Osteoblast (primary cell): ENCODE data around the gene UNC93B1. TPM values are rescaled to one million over a fixed set of nuclear protein-coding genes. Genes with fewer than 3 reads are reported as not detected.

Experiments used
- DNase-seq: peaks from one replicate; pipeline ENCODE4 v3.0.0; 2011; ENCODE audit warnings: low spot score, mixed read lengths; ENCODE audit not compliant: insufficient read length; ENCODE audit errors: missing footprints
- H2AFZ ChIP-seq: 2 replicates; pipeline ENCODE4 v1.6.0; 2011; ENCODE audit warnings: mild to moderate bottlenecking, low read length
- H3K27ac ChIP-seq: 2 replicates; pipeline ENCODE4 v1.5.1; 2011; ENCODE audit warnings: mild to moderate bottlenecking, low read depth, low read length, moderate library complexity
- H3K27me3 ChIP-seq: 2 replicates; pipeline ENCODE4 v1.6.0; 2012; ENCODE audit warnings: mild to moderate bottlenecking, control low read depth, inconsistent platforms, low read length, moderate library complexity; ENCODE audit not compliant: insufficient read depth
- H3K36me3 ChIP-seq: 2 replicates; pipeline ENCODE4 v1.5.1; 2011; ENCODE audit warnings: mild to moderate bottlenecking, low read length, control low read depth, moderate library complexity; ENCODE audit not compliant: insufficient read depth
- H3K4me1 ChIP-seq: 2 replicates; pipeline ENCODE4 v1.5.1; 2011; ENCODE audit warnings: mild to moderate bottlenecking, low read length, control low read depth, moderate library complexity; ENCODE audit not compliant: insufficient read depth
- H3K4me2 ChIP-seq: 2 replicates; pipeline ENCODE4 v1.6.0; 2011; ENCODE audit warnings: mild to moderate bottlenecking, low read length; ENCODE audit not compliant: insufficient read depth
- H3K4me3 ChIP-seq: fragments of 200-600 bp; sonication (generic); 3 replicates; pipeline ENCODE4 v1.5.1; 2012; ENCODE audit warnings: mild to moderate bottlenecking, low read length, inconsistent platforms; ENCODE audit not compliant: insufficient read depth
- H3K79me2 ChIP-seq: 2 replicates; pipeline ENCODE4 v1.6.0; 2012; ENCODE audit warnings: mild to moderate bottlenecking, low read length, control low read depth, inconsistent platforms; ENCODE audit not compliant: insufficient read depth
- H3K9me3 ChIP-seq: 2 replicates; pipeline ENCODE4 v1.5.1; 2011; ENCODE audit warnings: low read depth, low read length, control low read depth
- H4K20me1 ChIP-seq: 2 replicates; pipeline ENCODE4 v1.6.0; 2012; ENCODE audit warnings: mild to moderate bottlenecking, low read length, control low read depth; ENCODE audit not compliant: insufficient read depth
- total RNA-seq: library from RNA; depleted of rRNA; stranded (reverse); fragments of >200 nt; gene quantifications from 2 replicates; pipeline ENCODE4 v1.2.3, GENCODE V29; 2012
- TF ChIP-seq, protein P1 (sequence below): IDR thresholded peaks from 2 replicates; pipeline ENCODE4 v1.5.1; 2011; ENCODE audit warnings: mild to moderate bottlenecking, low read depth, low read length, moderate library complexity; ENCODE audit errors: extremely low read depth

Gene UNC93B1
- total RNA-seq, 1 donor = 39.8 TPM

DNA sequence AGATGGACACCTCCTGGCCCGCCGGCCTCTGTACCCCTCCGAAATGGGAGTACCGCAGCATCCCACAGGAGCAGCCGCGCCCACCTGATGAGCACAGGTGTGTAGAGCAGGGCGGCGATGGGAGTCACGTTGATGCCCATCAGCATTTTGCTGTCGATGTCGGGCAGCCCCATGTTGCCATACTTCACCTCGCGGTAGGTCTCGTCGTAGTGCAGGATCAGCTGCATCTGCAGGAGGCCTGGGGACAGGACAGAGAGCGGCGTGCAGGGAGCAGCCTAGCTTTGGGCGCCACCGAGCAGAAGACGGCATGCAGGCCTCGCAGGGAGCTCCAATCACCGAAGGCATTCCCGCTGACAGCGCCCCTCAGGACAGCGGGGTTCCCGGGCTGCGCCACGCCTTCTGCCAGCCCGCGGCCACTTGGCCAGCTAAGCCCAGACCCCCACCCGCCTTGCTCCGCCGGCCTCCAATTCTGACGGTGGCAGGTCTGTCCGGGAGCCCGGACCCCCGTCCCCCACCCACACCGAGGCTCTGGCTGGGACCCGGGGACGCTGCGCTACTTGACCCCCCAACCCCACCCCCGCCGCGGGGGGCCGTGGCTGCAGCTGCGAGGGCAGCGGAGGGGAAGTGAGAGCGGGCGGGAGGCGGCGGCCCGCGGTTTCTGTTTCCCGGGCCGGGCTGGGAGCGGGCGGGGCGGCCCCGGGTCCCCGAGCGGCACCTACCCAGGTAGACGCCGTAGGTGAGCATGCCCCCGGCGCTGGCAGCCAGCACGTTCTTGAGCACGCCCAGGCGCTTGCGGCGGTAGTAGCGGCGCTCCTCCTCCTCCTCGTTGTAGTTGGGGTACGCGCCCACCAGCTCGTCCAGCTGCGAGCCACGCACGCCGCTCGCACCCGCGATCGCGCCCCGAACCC lies 705 bp downstream of the UNC93B1 start:
- H3K27me3 ChIP-seq = no peaks in the 10 kb centered on the region

DNA sequence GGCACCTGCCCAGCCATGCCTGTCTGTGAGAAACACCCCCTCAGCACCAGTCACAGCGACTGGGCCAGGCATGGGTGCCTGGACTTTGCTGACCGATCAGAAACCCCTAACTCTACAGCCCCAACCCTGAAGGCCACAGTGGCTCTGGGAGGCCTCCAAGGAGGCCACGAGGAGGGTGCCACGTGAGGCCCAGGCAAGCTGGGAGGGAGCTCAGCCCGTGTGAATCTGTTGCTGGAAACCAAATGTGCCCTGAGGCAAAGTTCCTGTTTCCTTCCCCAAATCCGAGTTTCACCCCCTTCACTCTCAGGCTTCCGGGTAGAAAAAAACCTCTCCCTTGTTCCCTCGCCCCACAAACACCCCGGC lies 1.3 kb downstream of the UNC93B1 start:
- no peak overlapping the region for H3K4me2 ChIP-seq
- no peaks in the 10 kb centered on the region for H4K20me1 ChIP-seq
- peaks cover 3% of the 10 kb centered on the region for H3K4me1 ChIP-seq
- no peak overlapping the region for H3K27ac ChIP-seq
- H3K79me2 ChIP-seq = no peaks in the 10 kb centered on the region
- H3K36me3 ChIP-seq = no peaks in the 10 kb centered on the region
- no peak overlapping the region for H3K4me3 ChIP-seq
- H2AFZ ChIP-seq = no peak overlapping the region
- H3K27me3 ChIP-seq = no peaks in the 10 kb centered on the region
- TF ChIP-seq, protein P1, sequence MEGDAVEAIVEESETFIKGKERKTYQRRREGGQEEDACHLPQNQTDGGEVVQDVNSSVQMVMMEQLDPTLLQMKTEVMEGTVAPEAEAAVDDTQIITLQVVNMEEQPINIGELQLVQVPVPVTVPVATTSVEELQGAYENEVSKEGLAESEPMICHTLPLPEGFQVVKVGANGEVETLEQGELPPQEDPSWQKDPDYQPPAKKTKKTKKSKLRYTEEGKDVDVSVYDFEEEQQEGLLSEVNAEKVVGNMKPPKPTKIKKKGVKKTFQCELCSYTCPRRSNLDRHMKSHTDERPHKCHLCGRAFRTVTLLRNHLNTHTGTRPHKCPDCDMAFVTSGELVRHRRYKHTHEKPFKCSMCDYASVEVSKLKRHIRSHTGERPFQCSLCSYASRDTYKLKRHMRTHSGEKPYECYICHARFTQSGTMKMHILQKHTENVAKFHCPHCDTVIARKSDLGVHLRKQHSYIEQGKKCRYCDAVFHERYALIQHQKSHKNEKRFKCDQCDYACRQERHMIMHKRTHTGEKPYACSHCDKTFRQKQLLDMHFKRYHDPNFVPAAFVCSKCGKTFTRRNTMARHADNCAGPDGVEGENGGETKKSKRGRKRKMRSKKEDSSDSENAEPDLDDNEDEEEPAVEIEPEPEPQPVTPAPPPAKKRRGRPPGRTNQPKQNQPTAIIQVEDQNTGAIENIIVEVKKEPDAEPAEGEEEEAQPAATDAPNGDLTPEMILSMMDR = no peak
- peak; percentile 45 for DNase-seq
- H3K9me3 ChIP-seq = no peaks in the 10 kb centered on the region

More for the DNA sequence above, 705 bp downstream of the UNC93B1 start:
- peak; percentile 89 for DNase-seq
- Histone ChIP-seq H2AFZ (peak overlapping the region; percentile 51), H3K4me2 (peak overlapping the region; percentile 79), H3K27ac (no peak overlapping the region), H3K36me3 (no peaks in the 10 kb centered on the region), H3K79me2 (no peaks in the 10 kb centered on the region), H3K4me1 (peaks cover 3% of the 10 kb centered on the region), H4K20me1 (no peaks in the 10 kb centered on the region), H3K4me3 (peak overlapping the region; percentile 74), H3K9me3 (no peaks in the 10 kb centered on the region)
- TF ChIP-seq, protein P1 = no peak

DNA sequence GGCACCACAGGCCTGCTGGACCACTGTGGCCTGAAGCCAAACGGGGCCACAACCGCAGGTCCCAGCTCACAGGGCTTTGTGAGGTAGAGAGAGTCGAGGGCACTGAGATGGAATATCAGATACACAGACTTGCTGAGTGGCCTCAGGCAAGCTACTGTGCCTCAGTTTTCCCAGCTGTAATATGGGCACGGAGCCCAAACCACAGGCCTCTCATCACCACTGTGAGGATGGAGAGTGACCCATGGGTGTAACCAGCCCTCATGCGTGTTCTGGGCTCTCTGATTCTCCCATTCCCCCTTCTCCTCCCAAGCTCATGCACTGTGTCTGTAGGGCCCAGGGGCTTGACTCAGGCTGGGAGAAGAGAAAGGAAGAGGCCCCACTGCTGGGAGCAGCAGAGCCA lies 4.2 kb downstream of the UNC93B1 start:
- TF ChIP-seq, protein P1 = no peak
- H3K4me2 ChIP-seq = no peak overlapping the region
- no peaks in the 10 kb centered on the region for H3K27me3 ChIP-seq
- H3K4me3 ChIP-seq = no peak overlapping the region
- H2AFZ ChIP-seq = no peak overlapping the region
- H4K20me1 ChIP-seq = no peaks in the 10 kb centered on the region
- DNase-seq = peak; percentile 44
- peaks cover 3% of the 10 kb centered on the region for H3K4me1 ChIP-seq
- no peaks in the 10 kb centered on the region for H3K79me2 ChIP-seq
- no peaks in the 10 kb centered on the region for H3K9me3 ChIP-seq
- H3K36me3 ChIP-seq = no peaks in the 10 kb centered on the region
- H3K27ac ChIP-seq = no peak overlapping the region

DNA sequence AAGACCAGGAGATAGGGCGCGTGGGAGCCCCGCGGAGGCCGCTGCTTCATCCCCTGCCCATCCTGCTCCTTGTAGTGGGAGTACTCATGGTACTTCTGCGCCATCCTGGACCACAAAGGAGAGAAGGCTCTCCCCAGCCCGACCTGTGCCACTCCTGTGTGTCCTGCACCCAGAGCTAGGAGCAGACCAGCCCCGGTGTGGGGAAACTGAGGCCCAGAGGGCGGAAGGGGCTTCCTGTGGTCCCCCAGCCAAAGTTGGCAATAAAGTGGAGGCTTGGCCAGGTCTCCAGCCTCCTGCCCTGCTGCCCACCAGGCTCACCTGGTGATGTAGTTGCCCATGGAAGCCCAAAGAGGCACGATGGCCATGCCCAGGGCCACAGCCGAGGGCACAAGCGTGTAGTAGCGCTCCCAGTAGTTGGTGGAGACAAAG lies 4.7 kb downstream of the UNC93B1 start:
- no peaks in the 10 kb centered on the region for H4K20me1 ChIP-seq
- TF ChIP-seq, protein P1 = no peak
- H3K36me3 ChIP-seq = no peaks in the 10 kb centered on the region
- H3K4me1 ChIP-seq = peaks cover 2% of the 10 kb centered on the region
- DNase-seq = peak; percentile 37
- no peak overlapping the region for H3K27ac ChIP-seq
- no peak overlapping the region for H3K4me2 ChIP-seq
- H3K9me3 ChIP-seq = no peaks in the 10 kb centered on the region
- H3K79me2 ChIP-seq = no peaks in the 10 kb centered on the region
- no peak overlapping the region for H3K4me3 ChIP-seq
- no peaks in the 10 kb centered on the region for H3K27me3 ChIP-seq
- no peak overlapping the region for H2AFZ ChIP-seq
